DMS79 (cell line): ENCODE data around the gene CRYBA1.
A peak's percentile ranks its signal among the peaks of the same experiment; 100 is the strongest.
"Not testable (repeated sequence)": the region's sequence is repeated elsewhere in the genome, so short reads cannot be mapped to it uniquely, and the experiment has no call there.

ENCODE experiments used
- DNase-seq: peaks from one replicate; lab custom pipeline; 2025; lab: John Stamatoyannopoulos, UW

The CRYBA1 gene

GRCh38 chr17:29246628-29247027, at the start of gene CRYBA1:
TSS of gene CRYBA1 (plus strand) at chr17:29246859. CDS start at chr17:29246864, 5 bp downstream.
- no peak for DNase-seq

- no peak for DNase-seq
Observed at GRCh38 chr17:29197516-29198272, 49.0 kb upstream of the CRYBA1 start.

- DNase-seq: not testable (repeated sequence)
Observed at GRCh38 chr17:29204068-29204804, 42.4 kb upstream of the CRYBA1 start.

GRCh38 chr17:29205047-29205446, 41.6 kb upstream of the CRYBA1 start:
- no peak for DNase-seq

GRCh38 chr17:29207975-29208374, 38.7 kb upstream of the CRYBA1 start:
- DNase-seq: no peak

GRCh38 chr17:29209073-29209472, 37.6 kb upstream of the CRYBA1 start:
- DNase-seq: no peak

- no peak for DNase-seq
Observed at GRCh38 chr17:29210879-29211278, 35.8 kb upstream of the CRYBA1 start.

GRCh38 chr17:29212094-29212631, 34.5 kb upstream of the CRYBA1 start:
- DNase-seq: no peak

GRCh38 chr17:29212681-29213121, 34.0 kb upstream of the CRYBA1 start:
- no peak for DNase-seq

GRCh38 chr17:29214215-29215146, 32.2 kb upstream of the CRYBA1 start:
- DNase-seq: no peak

- no peak for DNase-seq
Observed at GRCh38 chr17:29215174-29215573, 31.5 kb upstream of the CRYBA1 start.

GRCh38 chr17:29215717-29216116, 30.9 kb upstream of the CRYBA1 start:
- DNase-seq: no peak

- DNase-seq: no peak
Observed at GRCh38 chr17:29216181-29216580, 30.5 kb upstream of the CRYBA1 start.

GRCh38 chr17:29216856-29217255, 29.8 kb upstream of the CRYBA1 start:
- DNase-seq: no peak

- DNase-seq: peak; percentile 30
Observed at GRCh38 chr17:29219378-29220047, 27.1 kb upstream of the CRYBA1 start.

GRCh38 chr17:29221338-29221737, 25.3 kb upstream of the CRYBA1 start:
- not testable (repeated sequence) for DNase-seq

GRCh38 chr17:29225396-29225795, 21.3 kb upstream of the CRYBA1 start:
- no peak for DNase-seq

- no peak for DNase-seq
Observed at GRCh38 chr17:29233301-29233700, 13.4 kb upstream of the CRYBA1 start.

GRCh38 chr17:29234972-29235371, 11.7 kb upstream of the CRYBA1 start:
- not testable (repeated sequence) for DNase-seq

- no peak for DNase-seq
Observed at GRCh38 chr17:29235904-29236303, 10.8 kb upstream of the CRYBA1 start.

GRCh38 chr17:29237476-29238132, 9.1 kb upstream of the CRYBA1 start:
- DNase-seq: no peak
